Measurements from ENCODE around the gene GNAT2.

The GNAT2 gene

GRCh38 chr1:109637446-109637845 lies 18.0 kb upstream of the GNAT2 start:
- no peak for DNase-seq (ENCODE audit: low read depth)
- TF ChIP-seq CTCF (IDR thresholded peaks at IDR 0.05; ENCODE audit: low read length, missing control alignments) = no peak

GRCh38 chr1:109636201-109636952 lies 17.0 kb upstream of the GNAT2 start:
- H3K4me3 ChIP-seq (replicated peaks; ENCODE audit: low read depth, low read length) = no peak overlapping the region
- DNase-seq (ENCODE audit: low read depth) = peak; percentile 65
- no peak for TF ChIP-seq CTCF (IDR thresholded peaks at IDR 0.05; ENCODE audit: low read length, missing control alignments)

More at GRCh38 chr1:109637446-109637845, 18.0 kb upstream of the GNAT2 start:
- H3K4me3 ChIP-seq (replicated peaks; ENCODE audit: low read depth, low read length) = no peak overlapping the region

- H3K4me3 ChIP-seq (replicated peaks; ENCODE audit: low read depth, low read length) = no peak overlapping the region
- TF ChIP-seq CTCF (IDR thresholded peaks at IDR 0.05; ENCODE audit: low read length, missing control alignments) = no peak
- DNase-seq (ENCODE audit: low read depth) = no peak
Measured at GRCh38 chr1:109635862-109636200, 16.4 kb upstream of the GNAT2 start.

GRCh38 chr1:109634771-109635750 lies 15.6 kb upstream of the GNAT2 start:
- DNase-seq (ENCODE audit: low read depth) = no peak
- no peak for TF ChIP-seq CTCF (IDR thresholded peaks at IDR 0.05; ENCODE audit: low read length, missing control alignments)
- no peak overlapping the region for H3K4me3 ChIP-seq (replicated peaks; ENCODE audit: low read depth, low read length)

- DNase-seq (ENCODE audit: low read depth) = no peak
- no peak for TF ChIP-seq CTCF (IDR thresholded peaks at IDR 0.05; ENCODE audit: low read length, missing control alignments)
- H3K4me3 ChIP-seq (replicated peaks; ENCODE audit: low read depth, low read length) = no peak overlapping the region
Measured at GRCh38 chr1:109634292-109634691, 14.9 kb upstream of the GNAT2 start.

GRCh38 chr1:109632671-109633346 lies 13.4 kb upstream of the GNAT2 start:
- TF ChIP-seq CTCF (IDR thresholded peaks at IDR 0.05; ENCODE audit: low read length, missing control alignments) = no peak
- DNase-seq (ENCODE audit: low read depth) = no peak

More at GRCh38 chr1:109632671-109633346, 13.4 kb upstream of the GNAT2 start:
- no peak overlapping the region for H3K4me3 ChIP-seq (replicated peaks; ENCODE audit: low read depth, low read length)

Measured in fibroblast of pulmonary artery (primary cell).